Keratinocyte (primary cell): ENCODE data around the gene SPIRE1.

Experiments
- EZH2 ChIP-seq: IDR thresholded peaks from one replicate; pipeline ENCODE4 v1.6.1; 2012; ENCODE audit warnings: inconsistent platforms, mild to moderate bottlenecking, low read length, moderate library complexity
- TF ChIP-seq, protein P1 (sequence below), 3 experiments: IDR thresholded peaks in 1 of 3; conservative IDR thresholded peaks in 1 of 3; optimal IDR thresholded peaks in 1 of 3; 2 replicates in 2 of 3; 3 replicates in 1 of 3; pipeline versions ENCODE3 to v1.5.1; 2011; ENCODE audit warnings: low read length in 3 of 3, mild to moderate bottlenecking in 3 of 3, moderate library complexity in 2 of 3, control low read depth in 1 of 3, inconsistent platforms in 1 of 3; ENCODE audit not compliant: insufficient read depth in 2 of 3; ENCODE audit errors: extremely low read depth in 1 of 3

DNA sequence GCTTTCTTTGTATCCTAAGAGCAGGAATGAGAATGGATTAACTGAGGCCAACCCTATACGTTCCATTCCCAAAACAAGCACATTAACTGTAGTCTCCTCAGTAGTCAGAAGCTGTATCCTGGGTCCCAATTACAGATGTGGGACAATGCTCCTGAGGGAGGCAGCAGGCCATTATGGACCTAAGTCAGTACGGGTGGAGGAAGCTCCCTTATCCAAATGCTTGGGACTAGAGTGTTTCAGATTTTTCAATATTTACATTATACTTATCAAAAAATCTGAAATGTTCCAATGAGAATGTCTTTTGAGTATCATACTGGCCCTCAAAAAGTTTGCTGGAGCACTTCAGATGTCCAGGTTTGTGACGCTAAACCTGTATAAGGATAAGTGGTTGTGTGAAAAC, 160.1 kb downstream of the SPIRE1 start:
- TF ChIP-seq, protein P1, sequence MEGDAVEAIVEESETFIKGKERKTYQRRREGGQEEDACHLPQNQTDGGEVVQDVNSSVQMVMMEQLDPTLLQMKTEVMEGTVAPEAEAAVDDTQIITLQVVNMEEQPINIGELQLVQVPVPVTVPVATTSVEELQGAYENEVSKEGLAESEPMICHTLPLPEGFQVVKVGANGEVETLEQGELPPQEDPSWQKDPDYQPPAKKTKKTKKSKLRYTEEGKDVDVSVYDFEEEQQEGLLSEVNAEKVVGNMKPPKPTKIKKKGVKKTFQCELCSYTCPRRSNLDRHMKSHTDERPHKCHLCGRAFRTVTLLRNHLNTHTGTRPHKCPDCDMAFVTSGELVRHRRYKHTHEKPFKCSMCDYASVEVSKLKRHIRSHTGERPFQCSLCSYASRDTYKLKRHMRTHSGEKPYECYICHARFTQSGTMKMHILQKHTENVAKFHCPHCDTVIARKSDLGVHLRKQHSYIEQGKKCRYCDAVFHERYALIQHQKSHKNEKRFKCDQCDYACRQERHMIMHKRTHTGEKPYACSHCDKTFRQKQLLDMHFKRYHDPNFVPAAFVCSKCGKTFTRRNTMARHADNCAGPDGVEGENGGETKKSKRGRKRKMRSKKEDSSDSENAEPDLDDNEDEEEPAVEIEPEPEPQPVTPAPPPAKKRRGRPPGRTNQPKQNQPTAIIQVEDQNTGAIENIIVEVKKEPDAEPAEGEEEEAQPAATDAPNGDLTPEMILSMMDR (optimal IDR thresholded peaks at IDR 0.05 in 1 of 3, IDR thresholded peaks at IDR 0.05 in 1 of 3, conservative IDR thresholded peaks at IDR 0.05 in 1 of 3; ENCODE audit: extremely low read depth in 1 of 3, insufficient read depth in 2 of 3, low read length in 3 of 3), result no peak
- no peak for TF ChIP-seq EZH2
